ENCODE data around the gene ACSM6.
A peak's percentile ranks its signal among the peaks of the same experiment; 100 is the strongest.

The ACSM6 gene

DNA sequence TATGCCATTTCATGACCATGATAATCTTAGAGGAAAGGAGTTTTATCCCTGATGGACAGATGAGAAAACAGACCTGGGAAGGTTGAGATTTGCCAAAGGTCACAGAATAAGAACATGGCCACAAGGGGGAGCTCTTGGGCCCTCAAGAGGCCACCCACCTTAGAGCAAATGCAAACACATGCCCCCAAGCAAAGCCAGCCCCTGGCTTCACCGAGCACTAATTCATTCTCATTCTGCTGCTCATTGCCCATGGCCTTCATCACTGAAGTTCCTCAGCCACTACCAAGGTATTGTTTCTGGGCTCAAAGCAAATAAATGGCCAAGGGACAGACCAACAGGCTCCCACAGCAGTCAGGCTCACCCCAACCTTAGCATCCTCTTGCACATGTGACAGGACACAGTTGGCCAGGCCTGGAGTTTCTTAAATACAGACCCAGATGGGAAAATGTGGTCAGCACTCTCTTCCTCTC lies 52.6 kb downstream of the ACSM6 start:
- peak; percentile 80 for DNase-seq

GRCh38 chr10:95247200-95247880 lies 53.3 kb downstream of the ACSM6 start:
- peak; percentile 90 for DNase-seq

DNA sequence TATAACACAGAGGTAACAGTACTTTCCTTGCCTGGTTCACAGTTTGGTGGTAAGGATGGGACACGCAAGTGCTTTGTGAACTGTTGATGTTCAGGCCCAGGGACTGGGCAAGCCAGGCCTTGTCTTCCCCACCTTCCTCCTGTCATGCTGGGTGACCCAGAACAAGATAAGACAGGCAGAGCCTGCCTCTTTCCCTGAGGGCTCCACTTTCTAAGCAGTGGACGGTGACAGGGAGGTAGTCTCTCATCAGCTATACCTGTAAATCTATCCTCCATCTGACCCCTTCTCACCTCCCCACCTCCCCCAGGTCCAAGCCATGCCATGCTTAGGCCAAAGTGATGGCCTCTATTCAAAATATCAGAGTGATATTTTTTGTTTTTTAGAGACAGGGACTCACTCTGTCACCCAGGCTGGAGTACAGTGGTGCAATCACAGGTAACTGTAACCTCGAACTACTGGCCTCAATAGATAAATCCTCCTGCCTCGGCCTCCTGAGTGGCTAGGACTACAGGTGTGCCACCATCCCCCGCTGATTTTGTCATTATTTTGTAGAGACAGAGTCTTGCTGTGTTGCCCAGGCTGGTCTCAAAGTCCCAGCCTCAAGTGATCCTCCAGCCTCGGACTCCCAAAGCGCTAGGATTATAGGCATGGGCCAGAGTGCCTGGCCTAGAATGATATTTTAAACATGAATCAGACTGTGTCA lies 54.0 kb downstream of the ACSM6 start:
- DNase-seq, result no peak

- no peak for DNase-seq
These were observed 55.0 kb downstream of the ACSM6 start for GRCh38 chr10:95248989-95249388.

GRCh38 chr10:95249467-95249866 lies 55.4 kb downstream of the ACSM6 start:
- no peak for DNase-seq

- DNase-seq, result no peak
These were observed 56.8 kb downstream of the ACSM6 start for GRCh38 chr10:95250856-95251255.

- DNase-seq, result no peak
These were observed 59.0 kb downstream of the ACSM6 start for GRCh38 chr10:95253007-95253406.

DNA sequence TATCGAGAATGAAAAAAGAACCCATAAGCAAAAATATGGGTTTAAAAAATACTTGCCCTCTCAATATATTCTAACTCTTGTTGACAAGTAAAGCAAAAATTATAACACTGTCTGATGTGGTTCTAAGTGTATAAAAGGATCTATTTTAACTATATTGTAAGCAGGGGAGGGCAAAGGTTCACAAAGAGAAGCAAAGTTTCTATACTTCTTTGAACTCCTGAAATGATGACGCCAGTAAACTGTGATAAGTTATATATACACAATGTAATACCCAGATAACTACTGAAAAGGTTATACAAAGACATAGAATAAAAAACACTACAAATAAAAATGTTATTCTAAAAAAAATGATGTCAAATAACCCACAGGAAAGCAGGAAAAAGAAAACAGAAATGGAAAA lies 59.6 kb downstream of the ACSM6 start:
- DNase-seq, result no peak

- no peak for DNase-seq
These were observed 60.6 kb downstream of the ACSM6 start for GRCh38 chr10:95254629-95255028.

- no peak for DNase-seq
These were observed 62.2 kb downstream of the ACSM6 start for GRCh38 chr10:95256268-95256667.

DNA sequence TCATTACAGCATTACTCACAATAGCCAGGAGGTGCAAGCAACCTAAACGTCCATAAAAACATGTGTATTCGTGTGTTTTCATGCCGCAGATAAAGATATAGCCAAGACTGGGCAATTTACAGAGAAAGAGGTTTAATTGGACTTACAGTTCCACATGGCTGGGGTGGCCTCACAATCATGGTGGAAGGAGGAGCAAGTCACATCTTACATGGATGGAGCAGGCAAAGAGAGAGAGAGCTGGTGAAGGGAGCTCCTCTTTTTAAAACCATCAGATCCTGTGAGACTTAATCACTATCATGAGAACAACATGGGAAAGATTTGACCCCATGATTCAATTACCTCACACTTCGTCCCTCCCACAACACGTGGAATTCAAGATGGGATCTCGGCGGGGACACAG lies 63.8 kb downstream of the ACSM6 start:
- DNase-seq, result no peak

DNA sequence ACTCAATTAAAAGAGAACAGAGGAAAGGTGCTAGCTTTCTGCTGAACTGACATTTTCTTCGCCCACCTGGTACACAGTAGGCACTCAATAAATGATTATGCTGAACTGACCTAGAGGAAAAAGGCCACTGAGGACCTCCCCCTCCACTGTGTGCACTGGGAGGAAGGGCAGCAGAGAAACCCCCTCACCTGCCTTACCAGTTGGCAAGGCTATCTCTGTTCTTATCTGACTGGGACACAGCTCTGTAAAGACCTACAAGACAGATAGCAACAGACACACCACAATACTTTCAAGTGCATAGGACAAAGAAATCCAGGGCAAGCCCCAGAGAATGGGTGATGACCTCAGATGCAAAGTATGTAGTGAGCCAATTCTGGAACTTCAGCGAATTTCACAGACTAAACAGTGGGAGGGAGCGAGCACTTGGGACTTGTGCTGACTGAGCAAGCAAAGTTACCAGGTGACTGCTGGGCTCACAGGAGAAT lies 66.4 kb downstream of the ACSM6 start:
- peak; percentile 94 for DNase-seq

DNA sequence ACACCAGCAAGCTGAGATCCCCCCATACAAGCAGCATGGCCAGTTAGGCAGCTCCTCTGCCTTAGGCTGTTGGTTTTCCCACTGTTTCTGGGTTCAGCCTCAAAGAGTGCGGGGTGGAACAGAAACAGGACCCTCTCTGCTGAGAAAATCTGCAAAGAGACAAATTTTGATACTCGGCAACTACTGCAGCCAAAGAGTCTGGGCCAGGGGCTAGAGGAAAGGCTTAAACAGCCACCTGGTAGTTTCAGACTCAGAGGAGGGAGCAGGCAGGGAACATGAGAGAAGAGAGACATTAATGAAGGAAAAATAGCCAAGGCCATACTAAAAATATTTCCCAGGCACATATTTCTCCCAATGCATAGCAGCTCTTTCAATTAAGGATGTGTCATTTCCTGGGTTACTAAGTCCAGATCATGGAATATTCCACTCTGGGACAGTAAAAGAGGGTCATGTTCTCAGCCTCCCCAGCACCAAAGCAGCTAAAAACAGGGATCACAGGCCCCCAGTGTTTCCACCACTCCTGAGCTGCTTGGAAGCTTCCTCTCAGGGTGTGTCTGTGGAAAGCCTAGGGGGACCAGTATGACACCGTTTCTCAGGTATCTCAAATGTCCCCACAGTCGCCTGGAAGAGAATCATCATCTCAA lies 67.0 kb downstream of the ACSM6 start:
- DNase-seq, result peak; percentile 76

- DNase-seq, result no peak
These were observed 67.9 kb downstream of the ACSM6 start for GRCh38 chr10:95261926-95262325.

DNA sequence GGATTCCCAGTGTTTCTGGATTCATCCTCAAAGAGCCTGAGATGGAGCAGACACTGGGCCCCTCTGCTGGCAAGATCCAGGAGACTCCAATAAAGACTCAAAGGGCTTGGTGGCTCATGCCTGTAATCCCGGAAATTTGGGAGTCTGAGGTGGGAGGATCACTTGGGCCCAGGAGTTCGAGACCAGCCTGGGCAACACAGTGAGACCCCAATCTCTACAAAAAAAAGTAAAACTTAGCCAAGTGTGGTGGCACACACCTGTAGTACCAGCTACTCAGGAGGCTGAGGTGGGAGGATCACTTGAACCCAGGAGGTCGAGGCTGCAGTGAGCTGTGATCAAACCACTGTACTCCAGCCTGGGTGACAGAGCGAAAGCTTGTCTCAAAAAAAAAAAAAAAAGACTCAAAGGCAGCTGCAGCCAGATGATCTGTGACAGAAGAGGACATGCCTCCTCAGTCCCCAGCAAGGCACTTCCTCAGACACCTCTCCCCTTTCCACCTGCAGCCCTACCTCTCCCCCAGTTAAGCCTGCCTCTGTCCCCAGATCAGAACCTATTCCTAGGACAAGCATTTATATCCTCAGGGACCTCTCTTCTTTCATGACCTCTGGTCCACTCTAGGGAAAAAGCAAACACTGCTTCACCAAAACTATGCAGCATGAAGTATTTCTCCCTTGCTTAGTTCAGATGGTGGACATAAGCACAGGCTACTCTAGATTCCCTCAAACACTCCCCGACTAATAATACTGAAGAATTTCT lies 68.9 kb downstream of the ACSM6 start:
- DNase-seq, result no peak

- DNase-seq, result no peak
These were observed 69.8 kb downstream of the ACSM6 start for GRCh38 chr10:95263864-95264226.

DNA sequence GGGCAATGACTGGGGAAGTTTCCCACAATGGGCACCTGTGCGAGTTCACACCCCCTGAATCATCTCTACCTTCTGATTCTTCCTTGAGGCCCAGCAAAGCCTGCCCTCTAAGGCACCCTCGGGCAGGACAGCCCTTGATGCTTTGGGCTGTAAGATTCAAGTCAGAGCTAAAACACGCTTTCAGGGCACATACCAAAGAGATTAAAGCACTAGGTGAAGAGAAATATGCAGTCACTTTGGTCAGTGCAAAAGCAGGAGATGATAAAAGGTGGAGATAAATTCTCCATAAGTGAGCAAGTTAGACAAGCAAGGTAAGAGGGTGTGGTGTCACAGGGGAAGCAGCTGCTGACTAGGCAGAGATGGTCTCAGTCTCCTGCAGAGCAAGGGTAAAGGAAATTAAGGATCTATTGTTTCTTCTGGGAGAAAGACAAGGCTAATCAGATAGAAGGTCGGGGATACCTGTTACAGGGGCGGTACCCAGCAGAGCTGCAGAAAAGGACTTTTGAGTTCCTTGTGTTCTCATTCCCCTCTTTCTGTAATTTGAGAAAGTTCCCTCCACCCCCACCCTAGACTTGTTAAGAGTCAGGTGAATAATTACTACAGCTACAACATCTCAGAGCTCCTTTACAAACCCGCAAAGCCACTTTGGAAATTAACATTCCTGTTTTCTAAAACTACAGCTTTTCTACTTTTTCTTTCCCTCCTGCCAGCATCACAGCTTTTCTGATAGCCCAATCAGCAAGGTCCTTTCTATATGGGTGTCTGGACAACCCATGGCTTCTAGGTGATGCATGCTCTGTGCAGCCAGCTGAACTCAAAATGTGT lies 70.4 kb downstream of the ACSM6 start:
- no peak for DNase-seq

DNA sequence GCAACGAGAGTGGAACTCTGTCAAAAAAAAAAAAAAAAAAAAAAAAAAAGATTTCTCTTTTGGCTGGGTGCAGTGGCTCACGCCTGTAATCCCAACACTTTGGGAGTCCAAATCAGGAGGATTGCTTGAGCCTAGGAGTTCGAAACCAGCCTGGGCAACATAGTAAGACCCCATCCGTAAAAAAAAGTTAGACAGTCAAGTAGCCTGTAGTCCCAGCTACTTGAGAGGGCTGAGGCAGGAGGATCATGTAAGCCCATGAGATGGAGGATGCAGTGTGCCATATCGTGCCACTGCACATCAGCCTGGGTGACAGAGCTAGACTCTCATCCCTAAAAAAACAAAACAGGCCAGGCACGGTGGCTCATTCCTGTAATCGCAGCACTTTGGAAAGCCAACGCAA lies 71.5 kb downstream of the ACSM6 start:
- DNase-seq, result no peak

GRCh38 chr10:95266674-95267095 lies 72.6 kb downstream of the ACSM6 start:
- DNase-seq, result peak; percentile 77

DNA sequence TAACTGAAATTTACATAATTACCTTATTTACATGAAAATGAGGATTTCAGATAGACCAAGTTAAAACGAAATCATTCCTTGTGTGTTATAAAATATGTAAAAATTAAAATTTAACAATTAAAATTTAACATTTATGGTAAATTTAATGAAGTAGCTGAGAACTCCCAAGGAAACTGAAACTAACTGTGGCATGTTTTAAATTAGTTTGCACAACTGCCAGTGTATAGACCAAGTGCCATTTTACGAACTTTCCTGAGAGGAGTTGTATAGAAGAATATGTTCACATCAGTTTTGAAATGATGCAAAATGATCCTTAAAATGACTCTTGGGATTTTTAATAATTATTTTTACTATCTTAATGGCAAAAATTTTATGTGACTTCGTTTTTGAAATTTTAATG lies 73.2 kb downstream of the ACSM6 start:
- DNase-seq, result no peak

DNA sequence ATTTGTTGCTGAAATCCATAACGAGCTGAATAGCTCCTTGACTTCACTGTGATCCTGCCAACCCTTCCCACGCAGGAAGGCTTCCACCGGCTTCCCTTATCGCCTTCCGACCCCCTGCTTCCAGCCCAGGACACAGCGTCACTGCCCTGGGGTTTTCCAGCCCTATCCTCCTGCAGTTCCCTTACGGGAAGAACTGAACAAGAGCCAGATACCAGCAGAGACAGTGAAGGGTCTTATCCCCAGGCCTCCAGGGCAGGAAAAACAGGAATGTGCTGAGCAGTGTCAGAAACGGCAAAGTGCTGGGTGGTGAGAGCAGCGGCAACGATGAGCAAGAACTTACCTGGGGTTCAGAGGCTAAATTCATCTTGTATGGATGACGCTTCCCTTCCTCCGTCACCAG lies 74.4 kb downstream of the ACSM6 start:
- peak; percentile 33 for DNase-seq
